ENCODE data around the gene UNCX.
"Not testable (repeated sequence)": the region's sequence is repeated elsewhere in the genome, so short reads cannot be mapped to it uniquely, and the experiment has no call there.

The UNCX gene

GRCh38 chr7:1232623-1233332, at the start of gene UNCX:
Gene UNCX, plus strand, starts transcription at chr7:1232872. Its CDS starts 146 bp downstream, at chr7:1233018.
- DNase-seq (ENCODE audit: low spot score), result no peak
- Mint-ChIP-seq H3K9me3 (peaks cover 12% of the 10 kb centered on the region), H3K27ac (peak within 1 kb of the TSS; percentile 83)

GRCh38 chr7:1187127-1187526, 45.5 kb upstream of the UNCX start:
- Mint-ChIP-seq H3K4me1 (ENCODE audit: low read depth) (peaks cover 19% of the 10 kb centered on the region), H3K27ac (no peak overlapping the region), H3K4me3 (no peak overlapping the region), H3K9me3 (peaks cover 9% of the 10 kb centered on the region), H3K27me3 (ENCODE audit: low read depth) (no peaks in the 10 kb centered on the region), H3K36me3 (ENCODE audit: low read depth) (peaks cover 14% of the 10 kb centered on the region)
- no peak for DNase-seq (ENCODE audit: low spot score)

More at GRCh38 chr7:1232623-1233332, at the start of gene UNCX:
- peak within 1 kb of the TSS; percentile 57 for H3K4me3 Mint-ChIP-seq
- peaks cover 51% of the 10 kb centered on the region for H3K27me3 Mint-ChIP-seq (ENCODE audit: low read depth)
- peaks cover 6% of the 10 kb centered on the region for H3K36me3 Mint-ChIP-seq (ENCODE audit: low read depth)
- H3K4me1 Mint-ChIP-seq (ENCODE audit: low read depth), result peaks cover 5% of the 10 kb centered on the region

GRCh38 chr7:1188720-1189294, 43.9 kb upstream of the UNCX start:
- Mint-ChIP-seq H3K9me3 (peaks cover 12% of the 10 kb centered on the region), H3K27ac (peak overlapping the region; percentile 55), H3K36me3 (ENCODE audit: low read depth) (peaks cover 18% of the 10 kb centered on the region), H3K4me1 (ENCODE audit: low read depth) (peaks cover 24% of the 10 kb centered on the region), H3K4me3 (no peak overlapping the region), H3K27me3 (ENCODE audit: low read depth) (no peaks in the 10 kb centered on the region)
- no peak for DNase-seq (ENCODE audit: low spot score)

GRCh38 chr7:1189986-1190772, 42.5 kb upstream of the UNCX start:
- Mint-ChIP-seq H3K4me3 (peak overlapping the region; percentile 0), H3K27ac (peak overlapping the region; percentile 17), H3K36me3 (ENCODE audit: low read depth) (peaks cover 18% of the 10 kb centered on the region), H3K27me3 (ENCODE audit: low read depth) (peaks cover under 1% of the 10 kb centered on the region), H3K9me3 (peaks cover 12% of the 10 kb centered on the region), H3K4me1 (ENCODE audit: low read depth) (peaks cover 24% of the 10 kb centered on the region)
- no peak for DNase-seq (ENCODE audit: low spot score)

GRCh38 chr7:1192171-1192676, 40.4 kb upstream of the UNCX start:
- Mint-ChIP-seq H3K4me1 (ENCODE audit: low read depth) (peaks cover 24% of the 10 kb centered on the region), H3K27ac (peak overlapping the region; percentile 96), H3K36me3 (ENCODE audit: low read depth) (peaks cover 18% of the 10 kb centered on the region), H3K9me3 (peaks cover 12% of the 10 kb centered on the region), H3K4me3 (peak overlapping the region; percentile 86), H3K27me3 (ENCODE audit: low read depth) (peaks cover 3% of the 10 kb centered on the region)
- DNase-seq (ENCODE audit: low spot score), result peak; percentile 34

GRCh38 chr7:1193593-1194424, 38.9 kb upstream of the UNCX start:
- Mint-ChIP-seq H3K4me1 (ENCODE audit: low read depth) (peaks cover 21% of the 10 kb centered on the region), H3K9me3 (peaks cover 12% of the 10 kb centered on the region), H3K36me3 (ENCODE audit: low read depth) (peaks cover 15% of the 10 kb centered on the region), H3K27ac (peak overlapping the region; percentile 20), H3K27me3 (ENCODE audit: low read depth) (peaks cover 3% of the 10 kb centered on the region), H3K4me3 (no peak overlapping the region)
- DNase-seq (ENCODE audit: low spot score), result peak; percentile 39

GRCh38 chr7:1196441-1196840, 36.2 kb upstream of the UNCX start:
- not testable (repeated sequence) for H3K36me3 Mint-ChIP-seq (ENCODE audit: low read depth); H3K9me3 Mint-ChIP-seq; H3K4me3 Mint-ChIP-seq; H3K27ac Mint-ChIP-seq; H3K27me3 Mint-ChIP-seq (ENCODE audit: low read depth); DNase-seq (ENCODE audit: low spot score)
- peaks cover 17% of the 10 kb centered on the region for H3K4me1 Mint-ChIP-seq (ENCODE audit: low read depth)

GRCh38 chr7:1196950-1197349, 35.7 kb upstream of the UNCX start:
- DNase-seq (ENCODE audit: low spot score), result no peak
- H3K27ac Mint-ChIP-seq, result no peak overlapping the region
- peaks cover 3% of the 10 kb centered on the region for H3K27me3 Mint-ChIP-seq (ENCODE audit: low read depth)
- H3K4me1 Mint-ChIP-seq (ENCODE audit: low read depth), result peaks cover 13% of the 10 kb centered on the region
- H3K9me3 Mint-ChIP-seq, result peaks cover 5% of the 10 kb centered on the region
- H3K4me3 Mint-ChIP-seq, result no peak overlapping the region
- peaks cover 6% of the 10 kb centered on the region for H3K36me3 Mint-ChIP-seq (ENCODE audit: low read depth)

GRCh38 chr7:1197997-1198625, 34.6 kb upstream of the UNCX start:
- peaks cover 3% of the 10 kb centered on the region for H3K27me3 Mint-ChIP-seq (ENCODE audit: low read depth)
- DNase-seq (ENCODE audit: low spot score), result no peak

GRCh38 chr7:1200045-1200444, 32.6 kb upstream of the UNCX start:
- H3K4me3 Mint-ChIP-seq, result no peak overlapping the region
- H3K36me3 Mint-ChIP-seq (ENCODE audit: low read depth), result no peaks in the 10 kb centered on the region
- H3K9me3 Mint-ChIP-seq, result no peaks in the 10 kb centered on the region
- no peaks in the 10 kb centered on the region for H3K4me1 Mint-ChIP-seq (ENCODE audit: low read depth)
- peaks cover 4% of the 10 kb centered on the region for H3K27me3 Mint-ChIP-seq (ENCODE audit: low read depth)
- no peak overlapping the region for H3K27ac Mint-ChIP-seq
- no peak for DNase-seq (ENCODE audit: low spot score)

More at GRCh38 chr7:1197997-1198625, 34.6 kb upstream of the UNCX start:
- Mint-ChIP-seq H3K9me3 (no peaks in the 10 kb centered on the region), H3K36me3 (ENCODE audit: low read depth) (no peaks in the 10 kb centered on the region), H3K27ac (no peak overlapping the region), H3K4me3 (no peak overlapping the region), H3K4me1 (ENCODE audit: low read depth) (peaks cover 2% of the 10 kb centered on the region)

- DNase-seq (ENCODE audit: low spot score), result no peak
- Mint-ChIP-seq H3K27me3 (ENCODE audit: low read depth) (peaks cover 2% of the 10 kb centered on the region), H3K4me3 (no peak overlapping the region), H3K27ac (no peak overlapping the region), H3K9me3 (no peaks in the 10 kb centered on the region), H3K36me3 (ENCODE audit: low read depth) (no peaks in the 10 kb centered on the region), H3K4me1 (ENCODE audit: low read depth) (no peaks in the 10 kb centered on the region)
Measured at GRCh38 chr7:1201916-1202315, 30.8 kb upstream of the UNCX start.

- not testable (repeated sequence) for H3K36me3 Mint-ChIP-seq (ENCODE audit: low read depth); H3K27me3 Mint-ChIP-seq (ENCODE audit: low read depth); H3K4me3 Mint-ChIP-seq; DNase-seq (ENCODE audit: low spot score); H3K27ac Mint-ChIP-seq; H3K4me1 Mint-ChIP-seq (ENCODE audit: low read depth); H3K9me3 Mint-ChIP-seq
Measured at GRCh38 chr7:1202914-1203313, 29.8 kb upstream of the UNCX start.

Measured in T-helper 2 cell treated with Interferon-gamma antibody and Interleukin-4, amounts not matched to agents 5 μg/mL and 100 μg/mL, for 36 hours (primary cell).